ENCODE data around the gene RBM12.

The RBM12 gene

GRCh38 chr20:35661053-35661452 is 3.6 kb downstream of the RBM12 start:
- TF ChIP-seq, protein P1, sequence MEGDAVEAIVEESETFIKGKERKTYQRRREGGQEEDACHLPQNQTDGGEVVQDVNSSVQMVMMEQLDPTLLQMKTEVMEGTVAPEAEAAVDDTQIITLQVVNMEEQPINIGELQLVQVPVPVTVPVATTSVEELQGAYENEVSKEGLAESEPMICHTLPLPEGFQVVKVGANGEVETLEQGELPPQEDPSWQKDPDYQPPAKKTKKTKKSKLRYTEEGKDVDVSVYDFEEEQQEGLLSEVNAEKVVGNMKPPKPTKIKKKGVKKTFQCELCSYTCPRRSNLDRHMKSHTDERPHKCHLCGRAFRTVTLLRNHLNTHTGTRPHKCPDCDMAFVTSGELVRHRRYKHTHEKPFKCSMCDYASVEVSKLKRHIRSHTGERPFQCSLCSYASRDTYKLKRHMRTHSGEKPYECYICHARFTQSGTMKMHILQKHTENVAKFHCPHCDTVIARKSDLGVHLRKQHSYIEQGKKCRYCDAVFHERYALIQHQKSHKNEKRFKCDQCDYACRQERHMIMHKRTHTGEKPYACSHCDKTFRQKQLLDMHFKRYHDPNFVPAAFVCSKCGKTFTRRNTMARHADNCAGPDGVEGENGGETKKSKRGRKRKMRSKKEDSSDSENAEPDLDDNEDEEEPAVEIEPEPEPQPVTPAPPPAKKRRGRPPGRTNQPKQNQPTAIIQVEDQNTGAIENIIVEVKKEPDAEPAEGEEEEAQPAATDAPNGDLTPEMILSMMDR (IDR thresholded peaks at IDR 0.05; ENCODE audit: insufficient read depth, missing control alignments) = no peak
- no peak for DNase-seq (ENCODE audit: insufficient read length, low spot score)
- FAIRE-seq = no peak

DNA sequence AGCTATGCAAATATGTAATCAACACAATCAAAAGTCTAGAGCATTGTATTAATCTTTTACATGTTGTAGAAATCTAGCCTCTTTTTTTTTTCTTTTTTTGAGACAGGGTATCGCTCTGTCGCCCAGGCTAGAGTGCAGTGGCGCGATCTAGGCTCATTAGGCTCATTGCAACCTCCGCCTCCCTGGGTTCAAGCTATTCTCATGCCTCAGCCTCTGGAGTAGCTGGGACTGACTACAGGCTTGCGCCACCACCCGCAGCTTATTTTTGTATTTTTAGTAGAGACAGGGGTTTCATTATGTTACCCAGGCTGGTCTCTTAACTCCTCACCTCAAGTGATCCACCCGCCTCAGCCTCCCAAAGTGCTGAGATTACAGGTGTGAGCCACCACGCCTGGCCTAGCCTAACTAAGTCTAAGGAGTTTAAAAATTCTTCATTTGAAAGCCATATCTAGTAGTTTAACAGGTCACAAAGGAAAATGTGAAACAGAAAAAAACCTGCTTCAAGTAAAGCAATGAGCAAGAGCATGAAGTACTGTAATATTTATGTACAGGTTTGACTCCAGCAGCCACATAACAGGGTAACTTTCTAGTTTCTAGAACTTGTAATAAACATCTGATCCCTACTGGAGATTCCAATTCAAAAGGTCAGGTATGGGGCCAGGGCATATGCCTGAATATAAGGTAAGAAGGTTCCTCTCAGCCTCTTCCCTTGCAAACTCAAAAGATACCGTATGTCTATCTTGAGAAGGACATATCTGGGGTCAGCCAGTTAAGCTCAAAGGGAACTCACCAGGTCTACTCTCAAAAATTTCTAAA is 4.4 kb downstream of the RBM12 start:
- TF ChIP-seq, protein P1 (IDR thresholded peaks at IDR 0.05; ENCODE audit: insufficient read depth, missing control alignments) = no peak
- FAIRE-seq = no peak

GRCh38 chr20:35657271-35657670 is 7.4 kb downstream of the RBM12 start:
- FAIRE-seq (no peak), DNase-seq (ENCODE audit: insufficient read length, low spot score) (no peak)
- TF ChIP-seq, protein P1 (IDR thresholded peaks at IDR 0.05; ENCODE audit: insufficient read depth, missing control alignments) = no peak

More for the DNA sequence above, 4.4 kb downstream of the RBM12 start:
- DNase-seq (ENCODE audit: insufficient read length, low spot score) = no peak

GRCh38 chr20:35654415-35654814 is 10.3 kb downstream of the RBM12 start:
- TF ChIP-seq, protein P1 (IDR thresholded peaks at IDR 0.05; ENCODE audit: insufficient read depth, missing control alignments) = no peak
- DNase-seq (ENCODE audit: insufficient read length, low spot score) (no peak), FAIRE-seq (no peak)

DNA sequence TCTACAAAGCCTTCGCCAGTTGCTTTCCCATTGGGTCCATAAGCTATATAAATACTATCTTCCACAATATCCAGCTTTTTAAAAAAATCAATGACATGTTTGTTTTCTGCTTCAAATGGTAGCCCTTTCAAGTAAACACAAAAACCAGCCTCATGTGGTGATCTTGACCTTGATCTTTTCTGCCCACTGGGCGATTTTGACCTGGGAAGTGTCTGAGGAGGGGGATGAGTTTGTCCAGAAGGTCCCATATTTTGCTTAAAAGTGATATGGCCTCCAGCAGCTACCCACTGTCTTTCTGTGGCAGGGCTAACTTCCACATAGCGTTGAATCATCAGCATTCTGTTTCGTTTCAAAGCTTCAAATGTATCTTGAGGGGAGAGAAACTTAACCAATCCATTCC is 10.8 kb downstream of the RBM12 start:
- FAIRE-seq (no peak), DNase-seq (ENCODE audit: insufficient read length, low spot score) (no peak)
- TF ChIP-seq, protein P1 (IDR thresholded peaks at IDR 0.05; ENCODE audit: insufficient read depth, missing control alignments) = no peak

- DNase-seq (ENCODE audit: insufficient read length, low spot score) = no peak
- TF ChIP-seq, protein P1 (IDR thresholded peaks at IDR 0.05; ENCODE audit: insufficient read depth, missing control alignments) = no peak
- FAIRE-seq = no peak
Observed at GRCh38 chr20:35653430-35653734, 11.3 kb downstream of the RBM12 start.

GRCh38 chr20:35652641-35653429 is 11.9 kb downstream of the RBM12 start:
- TF ChIP-seq, protein P1 (IDR thresholded peaks at IDR 0.05; ENCODE audit: insufficient read depth, missing control alignments) = no peak
- no peak for DNase-seq (ENCODE audit: insufficient read length, low spot score)
- no peak for FAIRE-seq

Measured in D721Med (cell line).